ENCODE results near the gene LMBRD1.
"Not testable (repeated sequence)": the region's sequence is repeated elsewhere in the genome, so short reads cannot be mapped to it uniquely, and the experiment has no call there.

The LMBRD1 gene

DNA sequence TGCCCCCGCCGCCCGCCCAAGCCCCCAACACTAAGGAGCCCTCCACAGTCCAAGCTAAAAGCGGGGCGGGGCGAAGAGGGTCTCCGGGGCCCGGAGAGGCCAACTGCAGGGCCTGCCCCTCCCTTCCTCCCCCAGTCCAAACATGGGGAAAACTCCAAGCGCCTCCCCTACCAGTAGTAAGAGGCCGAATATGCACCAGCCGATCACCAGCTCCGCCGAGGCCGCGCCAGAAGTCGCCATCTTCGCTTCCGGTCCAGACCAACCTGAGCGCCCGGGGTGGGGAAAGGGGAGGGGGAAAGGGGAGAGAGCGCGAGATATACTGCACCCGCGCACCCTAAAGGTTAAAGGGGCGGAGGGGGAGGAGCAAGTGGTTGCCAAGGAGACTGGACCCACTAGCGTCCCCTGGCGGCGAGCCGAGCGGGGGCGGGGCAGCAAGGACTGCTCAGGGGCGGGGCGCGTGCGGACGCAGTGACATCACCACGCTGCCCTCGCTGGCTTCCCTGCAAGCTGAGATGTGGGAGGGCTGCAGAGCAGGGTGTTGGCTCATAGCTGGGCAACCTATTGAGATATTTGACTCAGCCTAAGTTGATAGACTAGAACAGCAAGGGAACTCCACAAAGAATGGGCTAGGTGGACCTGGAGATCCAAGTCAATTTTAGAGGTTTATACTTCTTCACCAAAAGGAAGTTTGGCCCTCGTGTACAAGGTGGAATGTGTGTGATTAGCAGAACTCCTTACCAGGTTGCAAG lies at the start of gene LMBRD1:
LMBRD1 (minus strand) TSS at position 369 of the 749 bp plus-strand sequence; CDS start at position 240, 129 bp downstream.
- DNase-seq: peak; percentile 96 to 99

DNA sequence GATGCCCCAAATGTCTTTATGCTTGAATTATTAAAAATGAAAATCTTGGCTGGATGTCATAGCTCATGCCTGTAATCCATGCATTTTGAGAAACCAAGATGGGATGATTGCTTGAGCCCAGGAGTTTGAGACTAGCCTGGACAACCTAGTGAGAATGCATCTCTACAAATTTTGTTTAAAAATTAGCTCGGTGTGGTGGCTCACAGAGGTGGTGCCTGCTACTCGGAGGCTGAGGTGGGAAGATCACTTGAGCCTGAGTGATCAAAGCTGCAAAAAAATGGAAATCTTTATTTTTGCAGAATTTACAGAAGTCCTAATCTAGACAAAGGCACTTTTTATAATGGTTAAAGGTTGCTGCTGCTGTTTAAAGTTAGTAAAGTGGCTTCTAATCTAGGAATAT lies 49.5 kb upstream of the LMBRD1 start:
- DNase-seq: no peak

GRCh38 chr6:69843189-69843588 lies 46.4 kb upstream of the LMBRD1 start:
- DNase-seq: no peak

DNA sequence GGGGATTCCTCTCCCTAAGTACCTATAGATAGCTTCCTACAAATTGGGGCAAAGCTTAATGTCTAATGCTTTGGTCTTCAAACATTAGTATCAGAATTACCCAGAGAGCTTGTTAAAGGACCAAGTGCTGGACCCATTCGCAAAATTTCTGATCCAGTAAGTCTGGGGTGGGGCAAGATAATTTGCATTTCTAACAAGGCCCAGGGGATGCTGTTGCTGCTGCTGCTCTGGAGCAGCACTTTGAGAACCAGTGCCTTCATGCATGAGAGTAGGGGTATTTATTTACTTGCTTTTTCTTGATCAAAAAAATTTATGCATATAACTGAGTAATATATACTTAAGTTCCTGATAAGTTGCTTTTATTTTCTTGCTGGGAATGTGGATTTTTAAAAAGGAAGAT lies 45.1 kb upstream of the LMBRD1 start:
- DNase-seq: no peak

- DNase-seq: no peak
Observed at GRCh38 chr6:69835414-69836179, 38.8 kb upstream of the LMBRD1 start.

GRCh38 chr6:69832558-69832957 lies 35.7 kb upstream of the LMBRD1 start:
- DNase-seq: no peak

DNA sequence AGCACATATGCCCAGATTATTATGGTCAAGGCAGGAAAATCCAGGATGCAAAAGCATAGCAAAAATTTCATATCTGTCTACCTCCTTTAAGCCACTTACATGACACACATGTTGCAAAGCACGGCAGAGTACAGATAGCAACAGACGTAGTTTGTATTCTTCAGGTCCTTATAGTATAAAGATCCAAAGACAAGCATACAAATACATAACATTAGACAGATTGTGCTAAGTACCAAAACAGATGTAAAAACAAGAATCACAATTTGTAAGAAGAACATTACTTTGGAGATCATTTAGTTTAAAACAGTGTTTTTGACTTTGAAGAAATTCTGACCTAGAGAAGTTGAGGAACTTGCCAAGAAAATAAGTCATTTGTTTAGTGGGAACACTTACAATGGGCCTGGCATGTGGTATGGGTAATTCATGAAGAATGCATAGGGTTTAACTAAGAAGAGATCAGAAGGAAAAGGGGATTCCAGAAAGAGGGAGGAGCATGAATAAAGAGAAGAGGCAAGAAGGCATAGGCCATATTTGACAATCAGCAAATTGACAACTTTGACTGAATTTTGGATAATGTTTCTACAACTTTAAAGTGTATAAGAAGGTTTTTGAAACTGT lies 30.6 kb upstream of the LMBRD1 start:
- no peak for DNase-seq

DNA sequence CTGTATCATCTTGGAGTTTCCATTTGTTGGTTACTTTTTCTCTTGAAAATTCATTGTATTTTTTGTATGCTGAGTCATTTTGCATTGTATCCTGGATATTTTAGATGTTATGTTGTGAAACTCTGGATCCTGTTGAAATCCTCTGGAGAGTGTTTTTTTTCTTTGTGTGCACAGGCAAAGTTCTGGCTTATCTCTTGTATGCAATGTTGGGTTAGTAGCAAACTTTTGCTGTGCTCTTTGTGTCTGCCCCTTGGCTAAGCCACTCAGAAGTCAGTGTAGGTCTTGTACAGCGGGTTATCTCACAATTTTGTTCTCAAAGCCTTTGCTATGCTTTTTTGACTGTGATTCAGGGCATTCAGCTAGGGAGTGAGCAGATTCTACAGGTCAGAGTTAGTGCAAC lies 29.1 kb upstream of the LMBRD1 start:
- no peak for DNase-seq

DNA sequence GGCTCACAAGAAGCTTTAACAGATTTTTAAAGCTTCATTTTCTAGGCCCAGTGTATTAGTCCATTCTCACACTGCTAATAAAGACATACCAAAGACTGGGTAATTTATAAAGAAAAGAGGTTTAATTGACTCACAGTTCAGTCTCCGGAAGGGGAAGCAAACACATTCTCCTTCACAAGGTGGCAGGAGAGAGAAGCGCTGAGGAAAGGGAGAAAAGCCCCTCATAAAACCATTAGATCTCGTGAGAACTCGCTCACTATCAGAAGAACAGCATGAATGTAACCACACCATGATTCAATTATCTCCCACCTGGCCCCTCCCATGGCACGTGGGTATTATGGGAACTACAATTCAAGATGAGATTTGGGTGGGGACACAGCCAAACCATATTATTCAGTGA lies 27.5 kb upstream of the LMBRD1 start:
- DNase-seq: not testable (repeated sequence)

DNA sequence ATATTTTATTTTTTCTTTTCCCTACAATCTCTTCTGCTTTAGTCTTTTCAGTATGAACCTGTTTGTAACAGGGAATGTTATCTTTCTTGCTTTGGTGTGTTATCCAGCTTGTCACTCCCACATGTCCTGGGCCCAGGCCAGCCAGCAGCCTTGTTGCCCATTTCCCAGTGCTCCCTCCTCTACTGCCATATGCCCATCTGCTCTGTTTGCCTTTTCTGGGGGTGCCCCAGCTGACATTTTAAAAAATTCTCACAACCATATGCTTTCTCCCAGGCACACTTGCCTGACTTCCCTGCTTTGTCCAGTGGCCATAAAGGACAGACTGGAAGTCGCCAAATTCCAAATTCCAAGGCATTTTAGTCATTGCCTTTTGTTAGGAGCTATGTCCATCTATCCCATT lies 23.6 kb upstream of the LMBRD1 start:
- DNase-seq: no peak

DNA sequence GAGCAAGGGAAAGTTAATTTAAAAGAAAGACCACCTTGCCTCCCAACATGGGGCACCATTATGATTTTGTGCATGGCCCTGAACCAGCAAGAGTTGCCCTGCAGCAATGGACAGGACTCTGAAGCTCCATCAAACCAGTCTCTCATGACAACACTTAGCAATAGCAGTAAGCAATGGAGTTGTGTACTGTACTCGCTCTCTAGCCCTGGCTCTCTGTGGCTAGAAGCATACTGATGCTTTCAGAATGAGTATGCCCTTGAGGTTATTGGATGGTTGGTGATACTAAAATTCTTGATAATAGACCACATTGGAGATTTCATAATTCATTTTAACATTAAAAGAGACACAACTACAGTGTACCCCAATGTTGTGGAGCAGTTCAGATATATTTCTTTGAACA lies 23.2 kb upstream of the LMBRD1 start:
- DNase-seq: no peak

GRCh38 chr6:69819138-69819537 lies 22.3 kb upstream of the LMBRD1 start:
- DNase-seq: no peak

DNA sequence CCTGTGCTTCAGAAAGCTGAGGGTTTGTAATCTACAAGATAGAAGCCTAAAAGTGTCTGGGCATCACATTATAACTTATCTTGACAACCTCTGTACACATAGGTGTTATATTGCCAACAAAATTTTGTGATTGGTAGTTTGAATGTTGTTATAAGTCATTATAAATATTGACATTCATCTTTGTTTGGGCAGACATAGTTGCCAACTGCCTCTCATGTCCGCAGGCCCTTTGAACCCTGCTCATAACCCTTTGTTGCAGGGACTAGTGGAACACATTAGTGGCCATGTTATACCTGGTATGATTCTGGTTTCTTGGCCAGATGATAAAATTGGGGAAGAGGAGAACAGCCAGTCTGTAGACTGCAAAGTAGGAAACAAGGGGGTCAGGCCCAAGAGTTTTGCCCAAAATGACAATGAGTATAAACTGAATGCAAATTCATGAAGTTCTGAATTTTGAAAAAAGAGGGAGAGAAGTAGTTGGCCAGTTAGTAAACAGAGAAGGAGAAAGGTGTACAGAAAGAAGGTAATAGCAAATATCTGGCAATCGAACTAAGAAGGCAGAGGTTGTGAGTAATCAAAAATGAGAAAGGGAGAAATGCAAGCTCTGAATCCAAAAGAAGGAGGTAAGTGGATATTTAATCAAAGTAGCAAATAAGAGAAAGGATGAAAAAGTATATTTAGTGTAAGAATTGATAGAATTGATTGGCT lies 21.6 kb upstream of the LMBRD1 start:
- no peak for DNase-seq

DNA sequence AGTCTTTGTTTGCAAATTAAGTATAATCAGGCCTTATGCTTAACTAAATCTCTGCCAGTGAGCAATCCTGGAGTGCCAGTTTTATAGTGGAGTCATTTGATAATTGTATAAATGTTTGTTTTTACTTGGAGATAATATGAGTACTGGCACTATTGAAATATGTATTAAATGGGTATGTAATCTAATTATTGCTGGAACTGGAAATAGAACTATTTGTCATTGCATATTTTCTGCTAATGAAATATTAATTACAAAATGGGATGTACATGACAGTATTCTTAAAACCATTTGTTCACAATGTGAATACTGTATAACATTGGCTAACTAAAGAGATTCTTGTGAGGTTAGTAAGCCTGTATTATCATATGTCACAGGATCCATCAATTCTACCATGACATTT lies 20.5 kb upstream of the LMBRD1 start:
- no peak for DNase-seq

GRCh38 chr6:69816569-69816968 lies 19.8 kb upstream of the LMBRD1 start:
- no peak for DNase-seq

- DNase-seq: no peak
Observed at GRCh38 chr6:69816026-69816425, 19.2 kb upstream of the LMBRD1 start.

- DNase-seq: no peak
Observed at GRCh38 chr6:69813508-69813907, 16.7 kb upstream of the LMBRD1 start.

GRCh38 chr6:69812746-69813427 lies 16.1 kb upstream of the LMBRD1 start:
- no peak for DNase-seq

DNA sequence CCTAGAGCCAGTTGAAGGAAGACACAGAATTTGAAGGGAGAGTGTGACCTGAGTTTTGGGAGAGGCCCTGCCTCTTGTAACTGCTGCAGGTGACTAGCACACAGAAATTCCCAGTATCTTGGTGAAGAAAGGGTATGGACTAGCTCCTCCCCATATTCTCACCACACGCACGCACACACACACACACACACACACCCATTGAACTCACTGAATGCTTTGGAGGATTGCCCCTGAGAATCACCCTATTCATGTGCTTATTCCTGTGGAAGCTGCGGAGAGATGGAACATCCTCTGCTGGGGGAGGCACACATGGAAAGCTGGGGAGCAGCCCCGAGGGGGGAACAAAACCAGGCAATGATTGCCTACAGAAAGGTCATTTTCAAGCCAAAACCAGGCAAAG lies 6.2 kb upstream of the LMBRD1 start:
- no peak for DNase-seq

DNA sequence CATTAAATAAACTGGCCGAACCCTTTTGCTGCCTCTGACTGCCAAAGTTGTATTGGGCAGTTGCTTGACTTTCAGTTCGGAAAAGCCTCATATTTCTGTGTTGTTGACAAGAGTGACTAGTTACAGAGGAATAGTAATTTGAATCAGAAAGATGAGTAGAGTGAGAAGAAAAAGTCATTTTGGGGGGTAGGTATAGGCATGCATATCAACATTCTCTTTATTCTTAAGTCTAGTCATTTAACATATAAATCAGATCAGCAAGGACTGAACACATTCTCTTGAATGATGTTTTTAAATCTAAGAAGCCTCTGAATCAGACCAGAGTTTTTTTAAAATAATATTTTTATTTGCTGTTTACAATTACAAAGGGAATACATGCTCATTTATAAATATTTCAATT lies 4.9 kb upstream of the LMBRD1 start:
- DNase-seq: no peak

DNA sequence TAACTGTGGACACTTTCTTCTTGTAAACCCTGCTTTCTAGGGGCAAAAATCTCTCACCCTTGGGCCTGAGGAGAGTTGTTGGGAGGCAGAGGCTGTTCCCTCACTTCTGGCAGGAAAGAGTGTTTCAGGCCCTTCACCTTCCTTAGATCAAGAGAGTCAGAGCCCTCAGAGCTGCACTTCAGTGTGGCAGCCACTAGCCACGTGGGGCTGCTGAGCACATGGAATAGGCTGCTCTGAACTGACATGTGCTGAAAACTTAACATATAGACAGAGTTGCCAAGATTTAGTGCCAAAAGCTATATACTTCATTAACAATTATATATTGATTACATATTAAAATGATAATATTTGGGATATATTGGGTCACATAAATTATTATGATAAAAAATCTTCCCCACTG lies 4.4 kb upstream of the LMBRD1 start:
- no peak for DNase-seq

- not testable (repeated sequence) for DNase-seq
Observed at GRCh38 chr6:69798796-69799195, 2.0 kb upstream of the LMBRD1 start.

Data from stimulated activated CD4-positive, alpha-beta T cell treated with anti-CD3 and anti-CD28 coated beads, Interleukin-4, amount 100 ng/mL, for 4 hours (primary cell).